ENCODE results near the gene COMT. TPM values are rescaled to one million over a fixed set of nuclear protein-coding genes. Genes with fewer than 3 reads are reported as not detected.

The COMT gene
- total RNA-seq, 3 donors from 2014 or later (not counting 1 experiment from before 2014, with no cell fraction given), result 37.5 to 56.2 (median 38.2) TPM

DNA sequence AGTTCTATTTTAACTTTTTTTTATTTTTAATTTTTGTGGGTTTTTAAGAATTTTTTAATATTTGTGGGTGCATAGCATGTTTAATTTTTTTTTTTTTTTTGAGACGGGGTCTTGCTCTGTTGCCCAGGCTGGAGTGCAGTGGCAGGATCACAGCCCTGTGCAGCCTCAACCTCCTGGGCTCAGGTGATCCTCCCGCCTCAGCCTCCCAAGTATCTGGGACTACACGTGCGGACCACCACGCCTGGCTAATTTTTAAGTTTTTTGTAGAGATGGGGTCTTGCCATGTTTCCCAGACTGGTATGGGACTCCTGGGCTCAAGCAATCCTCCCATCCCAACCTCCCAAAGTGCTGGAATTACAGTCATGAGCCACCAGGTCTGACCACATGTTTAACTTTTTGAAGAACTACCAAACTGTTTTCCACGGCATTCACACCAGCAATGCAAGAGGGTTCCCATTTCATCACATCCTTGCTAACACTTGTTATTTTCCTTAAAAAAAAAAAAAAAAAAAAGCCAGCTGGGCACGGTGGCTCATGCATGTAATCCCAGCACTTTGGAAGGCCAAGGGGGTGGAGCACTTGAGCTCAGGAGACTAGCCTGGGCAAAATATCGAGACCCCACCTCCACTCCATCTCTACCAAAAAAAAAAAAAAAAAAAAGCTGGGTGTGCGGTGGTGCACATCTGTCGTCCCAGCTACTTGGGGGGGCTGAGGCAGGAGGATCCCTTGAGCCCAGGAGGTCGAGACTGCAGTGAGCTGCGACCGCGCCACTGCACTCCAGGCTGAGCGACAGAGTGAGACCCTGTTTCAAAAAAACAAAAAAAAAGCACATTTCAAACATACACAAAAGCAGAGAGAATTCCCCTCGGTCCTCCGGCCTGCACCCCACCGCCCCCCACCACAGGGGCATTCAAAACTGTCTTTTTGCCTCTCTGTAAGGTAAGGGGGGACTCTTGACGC is 16.8 kb downstream of the COMT start:
- 88% methylated on average over 18 of the region's 19 CpGs for WGBS (ENCODE audit: insufficient coverage)
- Mint-ChIP-seq H3K36me3 (no peaks in the 10 kb centered on the region), H3K4me1 (peaks cover 21 to 28% of the 10 kb centered on the region in 2 donors), H3K27ac (no peak overlapping the region), H3K4me3 (no peak overlapping the region), H3K9me3 (no peaks in the 10 kb centered on the region), H3K27me3 (ENCODE audit: low read depth in 2 of 2) (no peaks in the 10 kb centered on the region)
- no peaks in the 10 kb centered on the region for H3K9me3 ChIP-seq (ENCODE audit: control insufficient read depth, insufficient read depth, low read length)
- H3K27ac ChIP-seq (ENCODE audit: low read length), result no peak overlapping the region
- DNase-seq (no peak), ATAC-seq (no peak)
- no peaks in the 10 kb centered on the region for H3K27me3 ChIP-seq (ENCODE audit: control insufficient read depth, insufficient read depth, low read length)
- TF ChIP-seq, protein P1, sequence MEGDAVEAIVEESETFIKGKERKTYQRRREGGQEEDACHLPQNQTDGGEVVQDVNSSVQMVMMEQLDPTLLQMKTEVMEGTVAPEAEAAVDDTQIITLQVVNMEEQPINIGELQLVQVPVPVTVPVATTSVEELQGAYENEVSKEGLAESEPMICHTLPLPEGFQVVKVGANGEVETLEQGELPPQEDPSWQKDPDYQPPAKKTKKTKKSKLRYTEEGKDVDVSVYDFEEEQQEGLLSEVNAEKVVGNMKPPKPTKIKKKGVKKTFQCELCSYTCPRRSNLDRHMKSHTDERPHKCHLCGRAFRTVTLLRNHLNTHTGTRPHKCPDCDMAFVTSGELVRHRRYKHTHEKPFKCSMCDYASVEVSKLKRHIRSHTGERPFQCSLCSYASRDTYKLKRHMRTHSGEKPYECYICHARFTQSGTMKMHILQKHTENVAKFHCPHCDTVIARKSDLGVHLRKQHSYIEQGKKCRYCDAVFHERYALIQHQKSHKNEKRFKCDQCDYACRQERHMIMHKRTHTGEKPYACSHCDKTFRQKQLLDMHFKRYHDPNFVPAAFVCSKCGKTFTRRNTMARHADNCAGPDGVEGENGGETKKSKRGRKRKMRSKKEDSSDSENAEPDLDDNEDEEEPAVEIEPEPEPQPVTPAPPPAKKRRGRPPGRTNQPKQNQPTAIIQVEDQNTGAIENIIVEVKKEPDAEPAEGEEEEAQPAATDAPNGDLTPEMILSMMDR (IDR thresholded peaks at IDR 0.05), result no peak
- peaks cover 45% of the 10 kb centered on the region for H3K4me1 ChIP-seq (ENCODE audit: control insufficient read depth, insufficient read depth, low read length)
- H3K4me3 ChIP-seq (ENCODE audit: low read length), result no peak overlapping the region
- peaks cover 3% of the 10 kb centered on the region for H3K36me3 ChIP-seq (ENCODE audit: control insufficient read depth, insufficient read depth, low read length)
- intact Hi-C loops (cut with micrococcal nuclease), result no loop called here

DNA sequence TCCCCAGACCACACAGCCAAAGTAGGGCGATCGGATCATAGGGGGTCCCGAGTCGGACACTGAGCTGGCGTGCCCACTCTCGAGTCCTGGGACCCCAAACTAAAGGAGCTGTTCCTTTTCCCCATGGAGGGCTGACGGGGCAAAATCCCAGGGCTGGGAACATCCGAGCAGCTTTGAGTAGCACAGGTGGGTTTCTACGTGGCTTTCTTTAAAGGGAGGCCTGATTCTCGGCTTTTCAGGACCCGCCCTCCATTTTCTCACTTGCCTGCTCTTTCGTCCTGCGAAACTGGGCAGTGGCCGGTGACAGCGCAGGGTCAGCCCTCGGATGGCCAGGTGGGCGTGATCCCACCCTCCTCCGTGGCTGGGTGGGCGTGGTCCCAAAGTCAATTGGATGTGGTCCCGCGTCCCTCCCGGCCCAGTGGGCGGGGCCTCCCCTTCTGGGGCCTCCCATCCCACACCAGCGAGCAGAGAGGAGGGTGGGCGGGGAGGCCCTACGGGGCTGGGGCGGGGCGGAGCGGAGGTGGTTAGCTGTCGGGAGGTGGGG is 17.5 kb downstream of the COMT start:
- 83% methylated on average over 29 of the region's 30 CpGs for WGBS (ENCODE audit: insufficient coverage)
- DNase-seq (no peak), ATAC-seq (no peak)
- Histone ChIP-seq H3K9me3 (ENCODE audit: control insufficient read depth, insufficient read depth, low read length) (no peaks in the 10 kb centered on the region), H3K4me3 (ENCODE audit: low read length) (no peak overlapping the region), H3K27ac (ENCODE audit: low read length) (no peak overlapping the region), H3K36me3 (ENCODE audit: control insufficient read depth, insufficient read depth, low read length) (peaks cover 6% of the 10 kb centered on the region), H3K4me1 (ENCODE audit: control insufficient read depth, insufficient read depth, low read length) (peaks cover 44% of the 10 kb centered on the region), H3K27me3 (ENCODE audit: control insufficient read depth, insufficient read depth, low read length) (no peaks in the 10 kb centered on the region)
- intact Hi-C loops (cut with micrococcal nuclease), result no loop called here
- Mint-ChIP-seq H3K27ac (no peak overlapping the region), H3K36me3 (no peaks in the 10 kb centered on the region), H3K4me1 (peaks cover 21% of the 10 kb centered on the region in 2 donors), H3K4me3 (no peak overlapping the region), H3K9me3 (no peaks in the 10 kb centered on the region), H3K27me3 (ENCODE audit: low read depth in 2 of 2) (no peaks in the 10 kb centered on the region)
- TF ChIP-seq, protein P1 (IDR thresholded peaks at IDR 0.05), result no peak

DNA sequence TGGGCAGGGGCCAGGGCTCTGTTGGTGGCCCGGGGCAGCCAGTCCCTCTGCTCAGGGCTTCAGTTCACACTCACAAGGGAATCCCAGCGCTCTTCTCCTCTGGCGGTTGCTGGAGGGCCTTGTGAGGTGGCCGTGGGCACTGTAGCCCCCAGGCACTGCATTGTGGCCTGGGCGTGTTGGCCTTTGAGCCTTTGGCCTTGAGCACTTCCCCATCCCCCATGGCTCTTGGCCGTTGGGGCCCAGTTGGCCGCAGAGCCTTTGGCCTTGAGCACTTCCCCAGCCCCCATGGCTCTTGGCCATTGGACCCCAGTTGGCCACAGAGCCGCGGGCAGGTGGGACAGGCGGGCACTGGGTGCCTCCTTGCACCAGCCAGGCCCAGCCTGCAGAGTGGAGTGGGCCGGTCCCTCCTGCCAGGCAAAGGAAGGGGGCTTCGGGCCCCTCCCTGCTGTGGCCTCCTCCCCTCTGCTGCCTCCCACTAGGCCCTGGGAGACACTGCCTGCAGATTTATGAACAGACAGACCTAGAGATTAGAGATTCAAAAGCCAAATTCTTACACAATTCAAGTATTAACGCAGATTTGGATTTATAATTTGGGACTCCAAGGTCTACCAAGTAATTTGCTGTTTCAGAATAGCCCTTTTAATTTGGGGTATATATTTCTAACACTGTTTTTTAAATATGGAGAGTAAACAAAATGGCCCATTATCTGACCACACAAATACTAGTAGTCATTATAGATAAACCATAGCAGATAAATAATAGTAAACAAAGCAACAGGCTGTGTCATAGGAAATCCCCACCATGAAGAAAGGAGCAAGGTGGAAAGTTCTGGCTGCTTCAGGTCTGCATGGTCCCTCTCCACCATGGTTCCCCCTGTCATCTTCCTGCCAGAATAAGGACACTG is 18.3 kb downstream of the COMT start:
- Mint-ChIP-seq H3K4me3 (no peak overlapping the region), H3K27me3 (ENCODE audit: low read depth in 2 of 2) (no peaks in the 10 kb centered on the region), H3K27ac (no peak overlapping the region), H3K36me3 (no peaks in the 10 kb centered on the region), H3K9me3 (no peaks in the 10 kb centered on the region), H3K4me1 (peaks cover 14 to 15% of the 10 kb centered on the region in 2 donors)
- peaks cover 36% of the 10 kb centered on the region for H3K4me1 ChIP-seq (ENCODE audit: control insufficient read depth, insufficient read depth, low read length)
- no peak for ATAC-seq
- DNase-seq, result no peak
- no peaks in the 10 kb centered on the region for H3K9me3 ChIP-seq (ENCODE audit: control insufficient read depth, insufficient read depth, low read length)
- TF ChIP-seq, protein P1 (IDR thresholded peaks at IDR 0.05), result no peak
- 75% methylated on average over 12 of the region's 13 CpGs for WGBS (ENCODE audit: insufficient coverage)
- H3K27ac ChIP-seq (ENCODE audit: low read length), result no peak overlapping the region
- intact Hi-C loops (cut with micrococcal nuclease), result no loop called here
- no peaks in the 10 kb centered on the region for H3K27me3 ChIP-seq (ENCODE audit: control insufficient read depth, insufficient read depth, low read length)
- H3K4me3 ChIP-seq (ENCODE audit: low read length), result no peak overlapping the region
- peaks cover 12% of the 10 kb centered on the region for H3K36me3 ChIP-seq (ENCODE audit: control insufficient read depth, insufficient read depth, low read length)
